Stimulated activated effector memory CD8-positive, alpha-beta T cell treated with anti-CD3 and anti-CD28 coated beads, Interleukin-12 subunit alpha, Interleukin-12 subunit beta, amount 100 ng/mL, for 72 hours (primary cell): ENCODE results near the gene TRANK1.

Experiments used
- ATAC-seq: fragments of 150-1000 bp; cut with Tn5 transposase; 2 replicates; pipeline ENCODE4 v1.10.0; 2021
- DNase-seq, 2 donors: peaks; one replicate each; pipeline ENCODE4 v3.0.0; 2021 to 2022; ENCODE audit warnings: low spot score in 2 of 2
- H3K27ac Mint-ChIP-seq: one replicate; pipeline ENCODE4 v1.8.0; 2022; ENCODE audit warnings: mild to moderate bottlenecking, mixed read lengths
- H3K36me3 Mint-ChIP-seq: one replicate; pipeline ENCODE4 v1.8.0; 2022; ENCODE audit warnings: mild to moderate bottlenecking, mixed read lengths
- H3K4me1 Mint-ChIP-seq: one replicate; pipeline ENCODE4 v1.8.0; 2022; ENCODE audit warnings: mixed read lengths
- H3K4me3 Mint-ChIP-seq: one replicate; pipeline ENCODE4 v1.8.0; 2022; ENCODE audit warnings: mild to moderate bottlenecking, mixed read lengths
- H3K9me3 Mint-ChIP-seq: one replicate; pipeline ENCODE4 v1.8.0; 2022; ENCODE audit warnings: mixed read lengths

Gene TRANK1

GRCh38 chr3:36796881-36797280 lies 148.0 kb downstream of the TRANK1 start:
- no peaks in the 10 kb centered on the region for H3K36me3 Mint-ChIP-seq
- H3K27ac Mint-ChIP-seq: no peak overlapping the region
- no peak for DNase-seq
- H3K9me3 Mint-ChIP-seq: no peaks in the 10 kb centered on the region
- no peak overlapping the region for H3K4me3 Mint-ChIP-seq
- no peak for ATAC-seq
- H3K4me1 Mint-ChIP-seq: no peaks in the 10 kb centered on the region

GRCh38 chr3:36796161-36796560 lies 148.7 kb downstream of the TRANK1 start:
- Mint-ChIP-seq H3K9me3 (no peaks in the 10 kb centered on the region), H3K4me1 (no peaks in the 10 kb centered on the region), H3K36me3 (no peaks in the 10 kb centered on the region), H3K4me3 (no peak overlapping the region), H3K27ac (no peak overlapping the region)
- ATAC-seq: no peak
- DNase-seq: no peak

GRCh38 chr3:36795622-36796021 lies 149.2 kb downstream of the TRANK1 start:
- Mint-ChIP-seq H3K4me1 (no peaks in the 10 kb centered on the region), H3K27ac (no peak overlapping the region), H3K4me3 (no peak overlapping the region), H3K9me3 (no peaks in the 10 kb centered on the region), H3K36me3 (no peaks in the 10 kb centered on the region)
- ATAC-seq (no peak), DNase-seq (no peak)

- Mint-ChIP-seq H3K4me3 (no peak overlapping the region), H3K27ac (no peak overlapping the region), H3K9me3 (no peaks in the 10 kb centered on the region), H3K36me3 (no peaks in the 10 kb centered on the region), H3K4me1 (no peaks in the 10 kb centered on the region)
- peak; percentile 61 for ATAC-seq
- no peak for DNase-seq
These were observed 152.5 kb downstream of the TRANK1 start for GRCh38 chr3:36792342-36792741.

GRCh38 chr3:36790765-36791164 lies 154.1 kb downstream of the TRANK1 start:
- Mint-ChIP-seq H3K4me3 (no peak overlapping the region), H3K27ac (no peak overlapping the region), H3K9me3 (no peaks in the 10 kb centered on the region), H3K4me1 (no peaks in the 10 kb centered on the region), H3K36me3 (no peaks in the 10 kb centered on the region)
- ATAC-seq: no peak
- no peak for DNase-seq

- Mint-ChIP-seq H3K27ac (no peak overlapping the region), H3K36me3 (no peaks in the 10 kb centered on the region), H3K4me3 (no peak overlapping the region), H3K9me3 (no peaks in the 10 kb centered on the region), H3K4me1 (no peaks in the 10 kb centered on the region)
- DNase-seq: no peak
- ATAC-seq: peak; percentile 33
These were observed 157.6 kb downstream of the TRANK1 start for GRCh38 chr3:36786921-36787890.

- Mint-ChIP-seq H3K4me3 (no peak overlapping the region), H3K9me3 (no peaks in the 10 kb centered on the region), H3K27ac (no peak overlapping the region), H3K4me1 (no peaks in the 10 kb centered on the region), H3K36me3 (no peaks in the 10 kb centered on the region)
- DNase-seq (no peak), ATAC-seq (no peak)
These were observed 160.7 kb downstream of the TRANK1 start for GRCh38 chr3:36784138-36784635.

GRCh38 chr3:36777424-36778218 lies 167.2 kb downstream of the TRANK1 start:
- H3K4me1 Mint-ChIP-seq: no peaks in the 10 kb centered on the region
- DNase-seq (no peak), ATAC-seq (peak; percentile 69)
- no peaks in the 10 kb centered on the region for H3K36me3 Mint-ChIP-seq
- no peaks in the 10 kb centered on the region for H3K9me3 Mint-ChIP-seq
- H3K4me3 Mint-ChIP-seq: no peak overlapping the region
- H3K27ac Mint-ChIP-seq: no peak overlapping the region
